SK-N-SH treated with all-trans-retinoic acid at 6 μM for 48 hours (cell line): ENCODE results near the gene TASP1.

Experiments used
- ATAC-seq: fragments of 200-7000 bp; cut with Tn5 transposase; 3 replicates; pipeline ENCODE4 v1.9.1; 2020; ENCODE audit warnings: mild to moderate bottlenecking, moderate library complexity
- ARNTL ChIP-seq: fragments of 450-650 bp; formaldehyde crosslinking; IDR thresholded peaks from 2 replicates; pipeline ENCODE4 v1.5.0; 2020; ENCODE audit warnings: low read depth, mild to moderate bottlenecking, moderate library complexity, borderline replicate concordance
- BACH2 ChIP-seq: fragments of 250-450 bp; sonication (Bioruptor Pico); IDR thresholded peaks from 2 replicates; pipeline ENCODE4 v1.9.0; 2021; ENCODE audit warnings: mild to moderate bottlenecking, borderline replicate concordance
- CREB5 ChIP-seq: fragments of 250-450 bp; sonication (Bioruptor Pico); IDR thresholded peaks from 2 replicates; pipeline ENCODE4 v1.5.1; 2020; ENCODE audit warnings: low read depth, mild to moderate bottlenecking, moderate library complexity
- CSDC2 ChIP-seq: fragments of 250-450 bp; sonication (Bioruptor Pico); IDR thresholded peaks from 2 replicates; pipeline ENCODE4 v1.5.0; 2020; ENCODE audit warnings: mild to moderate bottlenecking, moderate library complexity
- CSRNP3 ChIP-seq: fragments of 250-450 bp; sonication (Bioruptor Pico); IDR thresholded peaks from 2 replicates; pipeline ENCODE4 v1.5.1; 2021; ENCODE audit warnings: mild to moderate bottlenecking, moderate library complexity
- ESRRG ChIP-seq: fragments of 250-450 bp; sonication (Bioruptor Pico); IDR thresholded peaks from 2 replicates; pipeline ENCODE4 v1.6.1; 2021; ENCODE audit warnings: mild to moderate bottlenecking
- GLIS3 ChIP-seq: fragments of 250-450 bp; sonication (Bioruptor Pico); IDR thresholded peaks from 2 replicates; pipeline ENCODE4 v1.5.0; 2020; ENCODE audit warnings: mild to moderate bottlenecking, moderate library complexity
- ISL1 ChIP-seq: fragments of 250-450 bp; sonication (Bioruptor Pico); IDR thresholded peaks from 2 replicates; pipeline ENCODE4 v2.1.2; 2022; ENCODE audit warnings: mild to moderate bottlenecking, moderate library complexity
- OSR1 ChIP-seq: fragments of 250-450 bp; sonication (Bioruptor Pico); IDR thresholded peaks from 2 replicates; pipeline ENCODE4 v1.8.0; 2022; ENCODE audit warnings: moderate library complexity, mild to moderate bottlenecking, inconsistent platforms
- PATZ1 ChIP-seq: fragments of 250-450 bp; sonication (Bioruptor Pico); IDR thresholded peaks from 2 replicates; pipeline ENCODE4 v1.8.0; 2020; ENCODE audit warnings: mild to moderate bottlenecking, moderate library complexity, borderline replicate concordance
- POU6F1 ChIP-seq: fragments of 250-450 bp; sonication (Bioruptor Pico); IDR thresholded peaks from 2 replicates; pipeline ENCODE4 v1.8.0; 2021; ENCODE audit warnings: low read depth, mild to moderate bottlenecking, moderate library complexity, borderline replicate concordance
- PPARA ChIP-seq: fragments of 250-450 bp; sonication (Bioruptor Pico); IDR thresholded peaks from 2 replicates; pipeline ENCODE4 v1.5.0; 2020; ENCODE audit warnings: mild to moderate bottlenecking, borderline replicate concordance
- RARB ChIP-seq: fragments of 250-450 bp; sonication (Bioruptor Pico); IDR thresholded peaks from 2 replicates; pipeline ENCODE4 v1.8.0; 2021; ENCODE audit warnings: mild to moderate bottlenecking, moderate library complexity
- SNAI2 ChIP-seq: fragments of 250-450 bp; sonication (Bioruptor Pico); IDR thresholded peaks from 2 replicates; pipeline ENCODE4 v1.5.0; 2020; ENCODE audit warnings: mild to moderate bottlenecking, moderate library complexity
- TCF4 ChIP-seq: fragments of 250-450 bp; sonication (Bioruptor Pico); IDR thresholded peaks from 2 replicates; pipeline ENCODE4 v1.8.0; 2021; ENCODE audit warnings: mild to moderate bottlenecking, moderate library complexity, borderline replicate concordance
- TOX ChIP-seq: fragments of 250-450 bp; sonication (Bioruptor Pico); IDR thresholded peaks from 2 replicates; pipeline ENCODE4 v1.8.0; 2021; ENCODE audit warnings: mild to moderate bottlenecking, moderate library complexity, borderline replicate concordance
- ZC3H10 ChIP-seq: fragments of 250-450 bp; sonication (Bioruptor Pico); IDR thresholded peaks from 2 replicates; pipeline ENCODE4 v1.5.1; 2021; ENCODE audit warnings: mild to moderate bottlenecking, moderate library complexity
- ZFP3 ChIP-seq: fragments of 250-450 bp; sonication (Bioruptor Pico); IDR thresholded peaks from 2 replicates; pipeline ENCODE4 v1.5.0; 2020; ENCODE audit warnings: mild to moderate bottlenecking, moderate library complexity
- ZFP30 ChIP-seq: fragments of 450-650 bp; formaldehyde crosslinking; IDR thresholded peaks from 2 replicates; pipeline ENCODE4 v1.5.0; 2022; ENCODE audit warnings: mild to moderate bottlenecking, moderate library complexity
- ZNF565 ChIP-seq: fragments of 450-650 bp; formaldehyde crosslinking; conservative IDR thresholded peaks from 2 replicates; pipeline ENCODE4 v1.5.0; 2020; ENCODE audit warnings: low read depth, mild to moderate bottlenecking, moderate library complexity
- ZNF70 ChIP-seq: fragments of 450-650 bp; formaldehyde crosslinking; IDR thresholded peaks from 2 replicates; pipeline ENCODE4 v1.5.0; 2020; ENCODE audit warnings: mild to moderate bottlenecking, moderate library complexity
- ZNF8 ChIP-seq: fragments of 450-650 bp; formaldehyde crosslinking; IDR thresholded peaks from 2 replicates; pipeline ENCODE4 v1.5.0; 2020; ENCODE audit warnings: mild to moderate bottlenecking, moderate library complexity
- TF ChIP-seq, protein P1 (sequence below): fragments of 250-450 bp; sonication (Bioruptor Pico); IDR thresholded peaks from 2 replicates; pipeline ENCODE4 v1.5.0; 2020; ENCODE audit warnings: mild to moderate bottlenecking, moderate library complexity

Gene TASP1

DNA sequence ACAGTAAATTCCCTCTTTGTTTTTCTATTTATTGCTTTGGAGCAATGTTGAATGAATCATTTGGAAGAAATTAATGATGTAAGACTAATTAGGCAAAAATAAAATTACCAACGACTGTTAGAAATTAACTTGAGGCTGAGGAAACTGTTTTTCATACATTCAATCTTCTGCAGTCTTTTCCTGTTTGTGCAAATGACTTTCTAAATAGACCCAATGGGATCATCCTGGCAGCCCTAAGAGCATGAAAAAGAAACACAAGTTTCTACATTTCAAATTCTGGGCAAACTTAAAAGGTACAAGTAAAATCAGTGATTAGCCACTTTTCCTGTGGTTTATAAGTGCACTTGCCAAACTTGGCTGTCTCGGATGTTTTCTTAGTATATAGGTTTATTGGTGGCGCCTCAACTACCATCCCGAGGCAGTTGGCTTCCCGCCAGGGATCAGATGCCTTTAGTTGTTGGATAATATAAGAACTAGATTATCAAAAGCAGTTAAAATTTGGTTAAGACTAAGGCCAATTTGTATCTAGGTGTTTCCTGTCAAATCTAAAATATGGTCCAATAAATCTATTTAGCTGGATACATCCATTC is 236.5 kb downstream of the TASP1 start:
- no peak for ATAC-seq
- TF ChIP-seq ZNF8 (CRISPR knock-in tag) = no peak
- TF ChIP-seq ZNF70 (CRISPR knock-in tag) = no peak
- TF ChIP-seq CSDC2 (CRISPR knock-in tag) = no peak
- TF ChIP-seq, protein P1, sequence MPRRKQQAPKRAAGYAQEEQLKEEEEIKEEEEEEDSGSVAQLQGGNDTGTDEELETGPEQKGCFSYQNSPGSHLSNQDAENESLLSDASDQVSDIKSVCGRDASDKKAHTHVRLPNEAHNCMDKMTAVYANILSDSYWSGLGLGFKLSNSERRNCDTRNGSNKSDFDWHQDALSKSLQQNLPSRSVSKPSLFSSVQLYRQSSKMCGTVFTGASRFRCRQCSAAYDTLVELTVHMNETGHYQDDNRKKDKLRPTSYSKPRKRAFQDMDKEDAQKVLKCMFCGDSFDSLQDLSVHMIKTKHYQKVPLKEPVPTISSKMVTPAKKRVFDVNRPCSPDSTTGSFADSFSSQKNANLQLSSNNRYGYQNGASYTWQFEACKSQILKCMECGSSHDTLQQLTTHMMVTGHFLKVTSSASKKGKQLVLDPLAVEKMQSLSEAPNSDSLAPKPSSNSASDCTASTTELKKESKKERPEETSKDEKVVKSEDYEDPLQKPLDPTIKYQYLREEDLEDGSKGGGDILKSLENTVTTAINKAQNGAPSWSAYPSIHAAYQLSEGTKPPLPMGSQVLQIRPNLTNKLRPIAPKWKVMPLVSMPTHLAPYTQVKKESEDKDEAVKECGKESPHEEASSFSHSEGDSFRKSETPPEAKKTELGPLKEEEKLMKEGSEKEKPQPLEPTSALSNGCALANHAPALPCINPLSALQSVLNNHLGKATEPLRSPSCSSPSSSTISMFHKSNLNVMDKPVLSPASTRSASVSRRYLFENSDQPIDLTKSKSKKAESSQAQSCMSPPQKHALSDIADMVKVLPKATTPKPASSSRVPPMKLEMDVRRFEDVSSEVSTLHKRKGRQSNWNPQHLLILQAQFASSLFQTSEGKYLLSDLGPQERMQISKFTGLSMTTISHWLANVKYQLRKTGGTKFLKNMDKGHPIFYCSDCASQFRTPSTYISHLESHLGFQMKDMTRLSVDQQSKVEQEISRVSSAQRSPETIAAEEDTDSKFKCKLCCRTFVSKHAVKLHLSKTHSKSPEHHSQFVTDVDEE (CRISPR knock-in tag) = no peak
- no peak for TF ChIP-seq RARB (CRISPR knock-in tag)
- no peak for TF ChIP-seq ZC3H10 (CRISPR knock-in tag)
- TF ChIP-seq ZFP30 (CRISPR knock-in tag) = no peak
- no peak for TF ChIP-seq POU6F1
- no peak for TF ChIP-seq GLIS3
- no peak for TF ChIP-seq TCF4 (CRISPR knock-in tag)
- no peak for TF ChIP-seq OSR1 (CRISPR knock-in tag)
- TF ChIP-seq SNAI2 = no peak

DNA sequence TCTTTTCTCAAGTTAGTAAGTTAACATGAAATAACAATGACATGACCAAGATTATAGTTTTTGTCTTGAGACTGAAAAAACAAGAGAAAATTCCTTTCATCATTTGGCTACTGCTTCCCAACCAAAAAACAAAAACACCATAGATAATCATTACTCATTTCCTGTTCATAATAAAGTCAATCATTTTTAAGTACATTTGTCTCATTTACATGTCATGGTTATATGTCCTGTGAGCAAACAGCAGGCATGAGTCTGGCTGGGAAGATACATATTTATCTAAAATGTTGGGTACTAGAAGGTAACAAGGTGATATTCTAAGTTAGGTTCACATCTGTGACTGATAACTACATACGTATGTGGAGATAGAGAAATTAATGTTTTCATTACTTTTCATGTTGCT is 237.1 kb downstream of the TASP1 start:
- TF ChIP-seq ISL1 (no peak), CREB5 (CRISPR knock-in tag) (no peak), ZNF8 (CRISPR knock-in tag) (no peak)
- no peak for ATAC-seq

DNA sequence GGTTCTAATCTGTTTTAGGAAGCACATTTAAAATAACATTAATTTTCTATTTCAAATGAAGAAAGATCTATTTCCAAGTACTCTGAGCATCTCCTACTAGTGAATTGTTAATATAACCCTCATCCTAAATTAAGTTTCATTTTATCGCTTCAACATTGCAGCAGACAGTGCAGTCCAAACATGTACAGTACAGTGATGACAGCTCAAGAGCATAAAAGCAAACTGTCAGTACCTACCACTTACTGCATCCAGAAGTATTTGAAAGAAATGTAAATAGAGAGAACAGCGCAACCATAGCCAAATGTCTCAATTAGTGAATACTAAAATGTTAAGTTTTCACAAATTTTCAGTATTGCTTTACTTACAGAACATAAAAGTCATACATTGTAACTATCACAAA is 238.3 kb downstream of the TASP1 start:
- no peak for ATAC-seq
- TF ChIP-seq ZC3H10 (CRISPR knock-in tag) = no peak
- TF ChIP-seq ZFP3 (CRISPR knock-in tag) = no peak

- peak; percentile 44; the same call in 1 of the 3 replicates for ATAC-seq
- TF ChIP-seq ZNF565 (CRISPR knock-in tag) (no peak), BACH2 (CRISPR knock-in tag) (no peak), TCF4 (CRISPR knock-in tag) (no peak), ZC3H10 (CRISPR knock-in tag) (no peak), ESRRG (no peak), ISL1 (no peak), TOX (CRISPR knock-in tag) (no peak), OSR1 (CRISPR knock-in tag) (no peak), CSDC2 (CRISPR knock-in tag) (no peak), ARNTL (CRISPR knock-in tag) (no peak), POU6F1 (no peak), ZFP3 (CRISPR knock-in tag) (no peak), PPARA (CRISPR knock-in tag) (no peak), ZFP30 (CRISPR knock-in tag) (no peak), PATZ1 (CRISPR knock-in tag) (no peak), CREB5 (CRISPR knock-in tag) (no peak), ZNF70 (CRISPR knock-in tag) (no peak), SNAI2 (no peak), CSRNP3 (CRISPR knock-in tag) (no peak), GLIS3 (no peak)
These were observed 241.4 kb downstream of the TASP1 start for GRCh38 chr20:13397300-13397724.
